Inflammatory macrophage (primary cell): Measurements from ENCODE around the gene KHDRBS2.

Experiments
- DNase-seq, 2 donors: peaks; one replicate each; pipeline ENCODE4 v3.0.0-alpha.2; 2020 to 2022
- total RNA-seq, 18 experiments: gene quantifications; one replicate each; lab custom pipeline; 2026; ENCODE audit warnings: mixed read lengths in 6 of 18, inconsistent platforms in 2 of 18; lab: John Stamatoyannopoulos, UW

Gene KHDRBS2
- total RNA-seq = 0 to 0.52 (median 0.06) reads per million in 18 experiments

DNA sequence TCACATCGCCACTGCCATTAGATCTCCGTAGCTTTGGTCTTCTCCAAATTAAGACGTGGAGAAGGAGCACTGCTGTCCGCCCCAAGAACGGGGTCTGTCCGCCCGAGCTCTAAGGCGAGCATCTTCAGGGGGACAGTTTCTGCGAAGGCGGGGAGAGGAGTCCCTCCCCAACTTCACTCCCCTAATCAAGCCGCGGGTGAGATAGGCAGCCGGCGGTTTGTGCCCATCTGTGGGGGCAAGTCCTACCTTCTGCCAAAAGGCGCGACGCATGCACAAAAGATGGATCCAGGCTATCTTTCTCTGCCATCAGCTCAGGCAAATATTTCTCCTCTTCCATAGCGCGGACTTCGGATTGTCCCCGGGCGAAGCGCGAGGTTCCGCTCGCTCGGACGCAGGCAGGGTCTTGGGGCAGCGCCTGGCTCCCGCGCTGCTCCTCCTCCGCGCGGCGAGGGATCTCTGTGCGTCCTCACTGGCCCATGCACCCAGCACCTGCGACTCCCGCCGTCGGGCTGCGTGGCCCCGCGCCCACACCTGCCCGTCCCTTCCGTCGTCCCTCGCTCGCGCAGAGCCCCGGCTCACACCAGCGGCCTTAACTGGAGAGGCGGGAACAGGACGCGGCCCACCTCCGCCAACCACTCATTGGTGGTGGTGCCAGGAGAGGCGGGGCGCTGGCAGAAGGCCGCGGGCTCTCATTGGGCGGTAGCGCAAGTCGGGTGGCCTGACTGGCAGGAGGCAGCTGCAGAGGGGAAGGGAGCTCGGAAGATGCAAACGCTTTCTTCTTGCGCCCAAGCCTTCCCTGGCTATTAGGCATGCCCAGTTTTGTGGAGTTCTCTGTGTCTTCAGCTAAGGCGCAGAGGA lies at the start of gene KHDRBS2:
KHDRBS2 (minus strand) TSS at position 614 of the 858 bp plus-strand sequence.
- peak; percentile 82 to 88 for DNase-seq

DNA sequence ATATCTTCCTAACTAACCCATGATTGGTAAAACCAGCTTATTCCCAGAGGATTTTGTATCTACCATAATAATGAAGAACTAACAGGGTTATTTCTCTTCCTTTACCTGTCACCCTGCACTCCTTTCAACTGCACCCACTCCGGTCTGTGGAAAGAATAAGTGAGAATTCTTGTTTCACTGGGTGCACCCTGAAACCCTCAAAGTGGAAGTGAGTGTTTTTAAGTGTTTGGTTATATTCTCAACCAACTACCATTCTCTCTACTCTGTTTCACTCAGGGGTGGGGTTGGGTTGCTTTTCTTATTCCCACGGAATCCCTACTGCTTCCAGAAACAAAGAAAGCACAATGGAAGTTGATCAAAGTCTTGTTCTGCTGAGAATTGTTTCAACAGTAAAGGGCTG lies 42.6 kb upstream of the KHDRBS2 start:
- no peak for DNase-seq

DNA sequence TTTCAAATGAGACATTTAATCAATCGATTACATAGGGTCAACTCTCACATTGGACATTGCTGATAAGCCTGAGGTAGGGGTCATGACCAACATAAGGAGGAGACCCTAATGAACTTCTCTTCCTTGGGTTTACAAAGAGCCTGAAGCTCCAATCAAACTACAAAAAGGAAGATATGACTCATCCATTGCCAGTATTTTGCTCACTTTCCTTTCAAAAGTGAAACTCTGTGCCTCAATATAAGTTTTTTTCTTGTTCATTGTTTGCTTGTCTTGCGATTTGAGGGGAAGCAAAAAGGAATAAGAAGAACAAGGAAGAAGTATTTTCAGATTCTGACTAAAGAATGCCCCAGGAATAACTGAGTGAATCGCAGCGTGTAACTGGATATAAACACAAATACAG lies 38.8 kb upstream of the KHDRBS2 start:
- no peak for DNase-seq

DNA sequence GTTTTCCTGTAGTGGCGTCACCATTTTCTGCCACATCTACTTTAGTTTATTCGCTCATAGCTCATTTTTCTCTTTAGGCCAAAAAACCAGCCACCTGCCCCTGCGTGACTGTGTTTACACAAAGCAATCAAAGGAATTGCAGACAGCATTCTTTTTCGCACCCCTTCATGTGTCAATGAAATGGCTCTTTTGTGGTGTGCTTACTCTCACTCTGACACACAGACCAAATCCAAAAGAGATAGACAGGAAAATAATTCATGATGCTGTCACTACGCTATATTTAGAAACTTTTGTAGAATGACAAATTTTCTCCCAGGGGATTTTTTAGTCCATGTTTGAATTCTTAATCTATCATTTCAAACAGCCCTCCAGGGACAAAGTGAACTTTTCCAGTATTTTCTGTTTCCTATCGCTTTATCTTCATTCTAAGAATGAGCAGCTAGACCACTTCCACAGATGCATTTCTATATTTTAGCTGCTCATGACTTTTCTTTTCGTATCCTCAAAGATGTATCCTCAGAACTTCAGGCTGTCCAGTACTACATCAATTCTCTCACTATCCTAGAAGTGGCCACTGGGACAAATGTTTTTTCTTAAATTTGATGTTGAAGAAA lies 37.9 kb upstream of the KHDRBS2 start:
- DNase-seq = no peak

DNA sequence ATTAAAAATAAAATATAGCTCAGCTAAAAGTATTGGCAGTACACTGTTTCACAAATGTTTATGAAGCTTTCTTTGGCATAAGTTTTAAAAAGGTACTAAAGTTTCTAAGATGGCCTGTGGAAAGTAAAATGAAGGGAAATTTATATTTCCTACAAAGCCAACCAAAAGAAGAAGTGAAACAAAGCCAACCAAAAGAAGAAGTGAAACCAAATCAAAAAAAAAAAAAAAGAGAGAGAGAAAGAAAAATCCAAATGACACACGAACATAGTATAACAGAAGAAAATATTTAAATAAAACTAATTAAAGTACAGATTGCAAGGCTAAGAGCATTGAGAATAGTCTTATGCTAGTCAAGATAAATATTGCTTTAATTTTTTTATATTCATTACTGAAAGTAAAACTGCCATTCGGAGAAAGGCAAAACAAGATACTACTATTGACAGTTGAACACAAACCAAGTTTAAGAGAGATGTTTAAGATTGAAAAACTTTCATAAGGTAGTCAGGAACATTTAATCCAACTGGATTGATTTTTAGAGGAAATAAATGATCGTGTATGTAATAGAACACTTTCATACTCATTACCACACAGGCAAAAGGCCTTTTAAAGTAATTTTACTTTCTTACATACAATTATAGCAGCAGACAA lies 12.8 kb upstream of the KHDRBS2 start:
- DNase-seq = peak; percentile 7 to 75

DNA sequence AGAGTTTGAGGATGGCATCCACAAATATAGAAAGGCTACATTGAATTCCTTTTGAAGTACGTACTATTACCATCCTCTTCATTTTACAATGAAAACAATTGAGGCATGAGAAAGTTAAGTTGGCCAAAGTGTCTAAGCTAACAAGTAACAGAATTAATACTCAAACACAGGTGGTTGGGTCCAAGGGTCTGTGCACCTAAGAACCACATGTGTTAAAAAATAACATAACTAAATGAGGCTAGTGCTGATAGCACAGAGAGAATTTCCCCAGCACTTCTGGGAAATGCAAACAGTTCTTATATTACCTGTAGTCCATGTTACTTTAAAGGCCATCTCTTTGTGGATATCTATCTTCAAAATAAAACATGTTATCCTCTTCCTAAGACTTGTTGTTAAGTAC lies 10.5 kb upstream of the KHDRBS2 start:
- no peak for DNase-seq

DNA sequence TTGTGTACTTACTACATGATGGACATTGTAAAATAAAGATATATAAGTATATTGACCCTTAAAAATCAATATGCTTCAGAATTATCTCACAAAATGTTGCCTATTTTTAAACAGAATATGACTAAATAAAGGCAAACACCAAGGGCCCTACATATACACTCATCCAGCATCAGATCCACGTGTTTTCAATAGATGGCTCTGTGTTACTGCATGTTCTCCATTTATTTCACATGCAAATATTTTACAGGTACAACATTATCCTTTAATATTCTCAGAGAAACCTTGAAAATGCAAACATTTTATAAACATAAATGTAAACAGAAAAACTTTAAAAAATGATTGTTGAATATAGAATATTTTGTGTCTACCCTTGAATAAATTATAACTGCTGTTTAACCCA lies 2.9 kb upstream of the KHDRBS2 start:
- DNase-seq = no peak

DNA sequence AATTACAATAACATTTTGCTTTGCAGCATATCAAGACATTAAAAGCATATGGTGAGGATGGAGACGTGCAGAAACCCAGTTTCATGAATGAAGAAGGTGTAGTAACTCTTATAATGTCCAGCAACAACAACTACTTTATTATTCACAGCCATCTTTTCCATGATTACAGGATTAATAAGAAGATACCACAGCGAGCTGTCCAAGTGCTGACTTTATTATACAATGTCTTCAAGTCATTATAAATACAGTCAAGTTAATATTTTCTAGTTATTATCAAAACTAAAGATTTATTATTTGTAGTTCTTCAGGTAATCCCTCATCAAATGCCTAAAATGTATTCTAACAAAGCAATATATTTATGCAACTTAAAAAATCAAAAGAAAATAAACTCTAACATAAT lies 2.5 kb upstream of the KHDRBS2 start:
- DNase-seq = no peak

DNA sequence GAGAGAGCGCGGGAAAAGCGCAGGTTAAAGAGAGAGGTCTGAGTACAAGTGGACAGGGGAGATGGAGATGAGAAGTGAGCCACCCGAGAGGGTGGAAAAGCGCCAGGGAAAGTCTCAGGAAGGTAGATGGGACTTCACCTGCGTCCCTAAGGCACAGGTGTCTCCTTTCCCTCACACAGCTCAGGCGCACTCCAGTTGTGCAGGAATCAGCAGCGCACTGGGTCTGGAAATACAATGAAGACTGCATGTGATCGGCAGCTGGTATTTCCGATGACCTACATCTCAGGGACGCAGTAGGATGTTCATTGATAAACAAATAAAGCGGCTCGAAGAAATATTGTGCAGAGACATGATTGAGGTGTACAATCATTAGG lies 432 bp upstream of the KHDRBS2 start:
- no peak for DNase-seq

DNA sequence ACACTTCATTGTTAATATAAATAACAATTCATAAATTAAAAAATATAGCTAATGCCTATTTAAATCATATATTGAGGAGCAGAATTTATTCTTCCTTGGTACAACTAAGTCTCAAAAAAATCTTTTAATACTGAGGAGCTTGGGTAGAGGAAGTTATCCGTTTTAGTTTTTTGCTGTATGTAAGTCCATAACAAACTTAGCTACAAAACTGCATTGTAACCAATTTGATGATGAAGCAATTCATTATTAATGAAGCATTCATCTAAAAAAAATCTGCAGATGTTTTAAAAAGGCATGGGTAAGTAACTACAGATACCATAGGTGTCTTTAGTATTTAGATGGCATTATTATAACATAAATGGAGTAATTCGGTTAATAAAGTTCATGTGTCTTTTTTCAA lies 1.3 kb downstream of the KHDRBS2 start:
- DNase-seq = no peak

DNA sequence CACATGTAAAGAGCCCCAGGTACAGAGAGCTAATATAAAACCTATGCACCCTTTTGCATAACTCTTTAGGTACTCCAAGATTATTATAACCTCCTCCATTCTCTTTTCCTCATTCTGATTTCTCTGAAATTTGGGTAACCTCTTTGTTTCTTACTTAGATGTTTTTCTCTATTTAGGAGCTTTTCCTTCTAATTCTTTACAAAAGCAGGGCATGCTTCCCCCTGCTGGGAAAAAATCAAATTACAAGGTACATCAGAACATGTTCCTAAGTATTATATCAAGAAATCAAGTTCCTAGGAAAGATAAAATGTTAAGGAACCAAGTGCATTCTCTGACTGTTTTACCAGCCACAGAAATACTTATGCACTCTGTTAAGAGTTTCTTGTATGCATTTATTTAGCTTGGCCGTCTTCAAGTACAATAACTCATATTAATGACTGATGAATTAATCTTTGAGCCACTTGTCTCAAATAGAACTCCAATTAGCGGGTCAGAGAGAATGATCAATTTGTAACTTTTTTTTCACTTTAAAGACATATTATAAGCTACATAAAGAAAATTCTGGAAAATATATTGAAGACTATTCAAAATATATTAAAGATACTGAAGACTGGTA lies 2.1 kb downstream of the KHDRBS2 start:
- DNase-seq = peak; percentile 58 to 62

DNA sequence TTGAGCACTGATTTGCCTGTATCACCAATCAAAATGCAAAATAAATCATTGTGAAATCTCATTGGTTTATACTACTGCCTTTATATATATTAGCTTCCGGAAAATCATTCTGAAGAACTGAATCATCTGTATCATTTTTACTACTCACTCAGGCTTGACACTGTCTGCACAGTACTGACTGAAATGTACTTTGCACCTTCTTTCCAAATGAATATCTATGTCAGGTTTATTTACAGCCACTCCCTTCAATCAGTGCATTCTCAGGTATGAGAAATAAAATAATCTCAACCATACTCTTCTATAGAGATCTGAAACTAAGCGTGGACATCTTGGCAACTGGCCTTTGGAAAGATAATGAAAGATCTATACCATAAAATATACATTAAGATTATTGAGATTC lies 2.7 kb downstream of the KHDRBS2 start:
- no peak for DNase-seq

DNA sequence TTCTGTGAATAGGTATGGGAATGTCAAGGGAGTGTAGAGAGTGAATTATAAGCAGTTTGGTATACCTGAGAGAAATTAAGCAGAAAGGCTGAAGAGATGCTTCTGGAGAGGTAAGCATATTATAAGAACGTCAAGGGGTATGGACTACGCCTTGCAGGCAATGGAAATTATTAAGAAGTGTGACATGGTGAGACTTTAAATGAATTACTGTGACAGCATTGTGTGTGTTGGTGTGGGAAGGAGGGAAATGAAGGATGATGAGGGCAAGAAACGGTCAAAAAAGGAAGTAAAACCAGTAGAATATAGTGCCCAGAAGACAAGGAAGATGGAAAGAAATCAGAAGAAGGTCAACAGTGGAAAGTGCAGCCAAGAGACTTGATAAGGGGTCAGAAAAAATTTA lies 5.9 kb downstream of the KHDRBS2 start:
- no peak for DNase-seq

DNA sequence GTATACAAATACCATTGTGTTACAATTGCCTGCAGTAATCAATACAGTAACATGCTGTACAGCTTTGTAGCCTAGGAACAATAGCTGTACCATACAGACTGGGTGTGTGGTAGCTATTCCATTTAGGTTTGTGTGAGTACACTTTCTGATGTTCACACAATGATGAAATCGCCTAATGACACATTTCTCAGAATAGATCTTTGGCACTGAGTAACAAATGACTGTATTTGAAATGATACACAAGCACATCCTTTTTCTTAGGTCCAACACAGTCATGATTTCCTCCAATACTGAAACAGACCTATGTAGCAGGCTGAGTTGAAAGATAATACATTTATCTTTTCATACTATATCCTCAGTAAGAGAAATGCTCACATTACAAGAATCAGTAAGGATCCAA lies 13.9 kb downstream of the KHDRBS2 start:
- no peak for DNase-seq

DNA sequence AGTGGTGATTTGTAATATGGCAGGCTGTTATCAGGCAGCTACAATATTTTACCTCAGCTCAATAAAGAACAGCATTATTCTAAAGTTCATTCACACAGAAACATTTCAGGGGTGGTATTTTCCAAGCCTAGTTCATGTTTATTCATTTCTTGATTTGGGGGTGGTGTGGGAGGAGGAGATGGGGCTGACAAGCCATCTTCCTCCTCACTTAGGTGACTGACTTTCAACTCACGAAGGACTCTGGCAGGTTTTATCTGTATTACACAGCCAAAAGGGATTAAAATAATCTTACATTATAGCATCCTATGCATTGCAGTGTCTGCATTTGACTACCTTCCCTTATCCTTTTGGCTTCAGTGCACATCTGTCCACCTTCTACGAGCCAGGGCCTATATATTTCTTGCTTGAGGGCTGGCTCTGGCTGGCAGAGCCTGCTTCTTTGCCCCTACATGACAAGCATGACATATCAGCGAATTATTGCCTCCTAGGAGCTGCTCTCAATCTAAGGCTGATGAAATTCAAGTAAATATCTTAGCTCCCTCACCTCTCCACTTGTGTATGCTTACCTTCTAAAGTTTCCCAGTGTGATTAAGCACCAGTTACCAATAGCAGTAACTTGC lies 20.0 kb downstream of the KHDRBS2 start:
- no peak for DNase-seq

DNA sequence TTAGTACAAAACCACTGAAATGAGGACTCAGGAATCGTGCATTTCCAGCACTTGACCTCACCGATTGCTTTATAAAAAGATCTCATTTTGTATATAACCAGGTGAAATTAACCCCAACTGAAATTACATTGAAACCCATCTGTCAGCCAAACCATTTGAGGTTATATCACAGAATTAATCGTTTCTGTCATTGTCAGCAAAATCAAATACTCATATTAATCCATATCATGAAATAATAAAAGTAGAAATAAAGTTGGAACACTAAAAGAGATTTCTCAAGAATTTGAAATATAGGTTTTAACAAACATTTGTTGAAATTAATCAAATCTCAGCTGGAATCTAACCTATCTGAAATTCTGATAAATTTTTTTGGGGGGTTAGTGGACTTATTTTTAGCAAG lies 23.7 kb downstream of the KHDRBS2 start:
- DNase-seq = no peak

DNA sequence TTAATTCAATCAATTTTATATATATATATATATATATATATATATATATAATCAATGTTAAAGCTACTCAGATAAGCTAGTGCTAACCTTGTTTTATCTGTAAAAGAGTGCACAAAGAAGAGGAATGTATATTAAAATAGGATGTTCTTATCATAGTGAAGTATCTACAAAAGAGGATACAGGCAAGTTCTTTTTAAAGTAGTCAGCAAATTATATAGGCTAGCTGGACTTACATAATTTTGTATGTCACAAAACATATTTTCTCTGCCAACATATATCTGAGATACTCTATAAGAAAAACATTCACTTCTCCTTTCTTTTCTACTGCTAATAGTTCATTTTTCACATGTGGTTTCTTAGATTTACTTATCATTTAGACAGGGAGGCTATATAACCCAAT lies 39.9 kb downstream of the KHDRBS2 start:
- DNase-seq = no peak

DNA sequence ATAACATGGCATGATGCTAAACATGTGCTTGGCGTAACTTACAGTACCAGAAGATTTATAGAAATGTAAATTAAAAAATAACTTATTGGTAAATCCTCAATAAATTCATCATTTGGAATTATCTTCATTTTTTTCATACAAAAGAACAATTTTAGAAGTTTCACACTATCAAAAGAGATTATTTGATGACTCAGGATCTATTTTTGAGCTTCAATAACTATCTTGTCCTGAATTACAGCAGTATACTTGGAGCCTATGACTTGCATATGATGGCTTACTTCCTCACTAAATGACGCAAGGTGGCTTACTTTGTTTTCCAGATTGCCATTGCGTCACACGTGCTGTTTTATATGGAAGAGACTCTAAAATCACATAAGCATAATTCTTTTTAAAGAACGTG lies 49.2 kb downstream of the KHDRBS2 start:
- peak; percentile 16 to 27 for DNase-seq

DNA sequence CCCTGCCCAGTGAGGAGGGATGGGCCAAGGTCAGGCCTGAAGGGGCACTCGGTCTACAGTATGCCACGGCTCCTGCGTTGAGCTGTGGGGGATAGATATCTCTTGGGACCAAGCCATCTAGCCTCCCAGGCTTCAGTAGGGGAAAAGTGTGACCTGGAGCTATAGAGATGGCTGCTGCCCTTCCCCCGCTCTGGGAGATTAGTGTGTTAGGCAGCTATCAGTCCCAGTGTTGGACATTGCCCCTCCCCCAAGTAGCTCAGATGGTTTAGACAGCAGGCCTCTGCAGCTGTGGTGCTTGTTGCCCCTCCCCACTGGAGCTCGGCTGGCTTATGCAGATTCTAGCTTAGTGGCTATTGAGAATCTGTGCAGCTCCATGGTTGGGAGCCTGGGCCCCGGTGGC lies 56.8 kb downstream of the KHDRBS2 start:
- no peak for DNase-seq

DNA sequence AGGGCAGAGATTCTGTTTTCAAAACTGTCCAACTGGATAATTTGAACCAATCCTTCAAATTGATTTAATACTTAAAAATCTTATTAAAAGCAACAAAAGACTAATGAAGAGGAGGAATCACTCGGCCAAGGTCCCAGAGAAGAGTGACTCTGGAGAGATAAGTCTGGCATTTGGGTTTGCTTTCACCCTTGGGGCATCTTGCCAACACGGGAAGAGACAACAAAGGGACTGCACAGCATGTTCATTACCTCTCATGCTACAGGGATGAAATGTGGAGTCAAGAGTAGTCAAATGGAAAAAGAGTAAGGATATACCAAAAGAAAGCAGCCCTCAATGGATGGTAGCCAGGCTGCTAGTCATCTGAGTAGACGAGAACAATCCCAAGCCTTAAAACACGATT lies 68.2 kb downstream of the KHDRBS2 start:
- DNase-seq = no peak

DNA sequence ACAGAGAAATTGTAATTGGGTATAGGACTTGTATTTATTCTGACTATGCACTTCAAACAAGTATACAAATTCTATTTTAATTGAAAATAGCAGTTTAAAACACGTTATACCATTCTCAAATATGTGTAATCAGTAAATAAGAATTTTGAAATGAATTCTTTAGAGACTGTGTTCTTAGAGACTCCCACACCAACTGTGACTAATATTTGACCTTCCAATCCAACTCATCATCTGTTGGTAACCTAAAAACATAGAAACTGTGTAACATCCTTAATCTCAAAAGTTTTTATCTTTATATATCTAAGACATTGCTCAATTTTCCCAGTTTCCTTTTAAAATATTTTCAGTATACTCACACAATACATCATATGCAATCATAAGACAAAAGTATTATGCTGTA lies 83.9 kb downstream of the KHDRBS2 start:
- no peak for DNase-seq

DNA sequence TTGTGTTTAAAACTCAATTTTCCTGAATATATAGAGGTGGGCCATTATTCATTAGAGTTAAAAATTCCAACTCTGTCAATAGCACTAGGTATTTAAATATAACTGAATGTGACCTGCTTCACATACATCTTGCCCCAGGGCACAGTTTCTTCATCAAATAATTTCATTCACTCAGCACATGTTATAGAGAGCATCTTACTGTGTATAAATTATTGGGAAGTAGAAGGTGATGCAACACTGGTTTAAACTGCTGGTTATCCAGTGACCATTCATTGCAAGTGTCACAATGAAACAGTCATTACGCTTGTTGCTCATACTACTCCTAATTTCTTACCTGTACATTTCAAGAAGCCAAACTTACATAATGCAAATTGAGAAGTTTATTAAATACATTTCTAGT lies 93.4 kb downstream of the KHDRBS2 start:
- DNase-seq = no peak

DNA sequence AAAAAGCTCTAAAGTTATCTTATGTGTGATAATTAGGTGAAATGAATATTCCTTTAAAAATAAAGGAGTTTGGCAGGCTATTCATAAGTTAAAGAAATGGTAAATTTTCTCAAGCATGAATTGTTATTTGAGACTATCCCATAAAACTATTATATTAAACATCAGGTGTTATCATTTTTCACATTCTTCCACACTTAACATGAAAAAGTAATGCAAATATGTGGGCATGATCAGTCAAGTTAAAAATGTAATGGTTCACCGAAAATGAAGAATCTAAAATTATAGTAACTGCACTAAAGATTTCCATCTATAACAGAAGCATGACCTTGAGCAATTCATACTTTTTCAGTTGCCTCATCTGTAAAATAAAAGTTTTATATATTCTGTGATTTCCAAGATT lies 110.8 kb downstream of the KHDRBS2 start:
- DNase-seq = no peak
